ENCODE data around the gene EPS8.
"Not testable (repeated sequence)": the region's sequence is repeated elsewhere in the genome, so short reads cannot be mapped to it uniquely, and the experiment has no call there.

EPS8 gene

GRCh38 chr12:15752785-15753184, 36.4 kb downstream of the EPS8 start:
- DNase-seq: no peak

- DNase-seq: no peak
These were observed 37.4 kb downstream of the EPS8 start for GRCh38 chr12:15751741-15752140.

- no peak for DNase-seq
These were observed 39.3 kb downstream of the EPS8 start for GRCh38 chr12:15749937-15750336.

DNA sequence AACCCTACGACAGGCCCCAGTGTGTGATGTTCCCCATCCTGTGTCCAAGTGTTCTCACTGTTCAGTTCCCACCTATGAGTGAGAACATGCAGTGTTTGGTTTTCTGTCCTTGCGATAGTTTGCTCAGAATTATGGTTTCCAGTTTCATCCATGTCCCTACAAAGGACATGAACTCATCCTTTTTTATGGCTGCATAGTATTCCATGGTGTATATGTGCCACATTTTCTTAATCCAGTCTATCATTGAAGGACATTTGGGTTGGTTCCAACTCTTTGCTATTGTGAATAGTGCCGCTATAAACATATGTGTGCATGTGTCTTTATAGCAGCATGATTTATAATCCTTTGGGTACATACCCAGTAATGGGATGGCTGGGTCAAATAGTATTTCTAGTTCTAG, 47.3 kb downstream of the EPS8 start:
- DNase-seq: not testable (repeated sequence)

DNA sequence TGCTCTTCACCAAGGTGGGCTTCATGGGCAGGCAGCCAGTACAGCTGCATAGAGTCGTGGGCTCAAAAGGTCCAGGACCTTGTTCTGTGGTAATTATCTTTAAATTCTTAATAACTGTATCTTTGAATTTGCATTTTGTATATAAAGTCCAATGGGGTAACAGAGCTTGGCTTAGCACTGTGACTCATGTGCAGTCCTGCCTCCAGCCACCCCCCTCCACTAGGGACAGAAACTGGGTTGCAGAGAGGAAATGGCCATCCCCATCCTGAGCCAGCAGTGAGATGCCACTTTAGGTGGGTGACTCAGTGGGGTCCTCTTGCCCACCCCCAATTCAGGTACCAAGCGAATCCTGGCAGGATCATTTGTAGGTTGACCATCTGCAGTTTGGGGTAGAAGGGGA, 48.1 kb downstream of the EPS8 start:
- DNase-seq: no peak

- DNase-seq: not testable (repeated sequence)
These were observed 48.8 kb downstream of the EPS8 start for GRCh38 chr12:15740389-15740788.

GRCh38 chr12:15738438-15739015, 50.7 kb downstream of the EPS8 start:
- DNase-seq: no peak

DNA sequence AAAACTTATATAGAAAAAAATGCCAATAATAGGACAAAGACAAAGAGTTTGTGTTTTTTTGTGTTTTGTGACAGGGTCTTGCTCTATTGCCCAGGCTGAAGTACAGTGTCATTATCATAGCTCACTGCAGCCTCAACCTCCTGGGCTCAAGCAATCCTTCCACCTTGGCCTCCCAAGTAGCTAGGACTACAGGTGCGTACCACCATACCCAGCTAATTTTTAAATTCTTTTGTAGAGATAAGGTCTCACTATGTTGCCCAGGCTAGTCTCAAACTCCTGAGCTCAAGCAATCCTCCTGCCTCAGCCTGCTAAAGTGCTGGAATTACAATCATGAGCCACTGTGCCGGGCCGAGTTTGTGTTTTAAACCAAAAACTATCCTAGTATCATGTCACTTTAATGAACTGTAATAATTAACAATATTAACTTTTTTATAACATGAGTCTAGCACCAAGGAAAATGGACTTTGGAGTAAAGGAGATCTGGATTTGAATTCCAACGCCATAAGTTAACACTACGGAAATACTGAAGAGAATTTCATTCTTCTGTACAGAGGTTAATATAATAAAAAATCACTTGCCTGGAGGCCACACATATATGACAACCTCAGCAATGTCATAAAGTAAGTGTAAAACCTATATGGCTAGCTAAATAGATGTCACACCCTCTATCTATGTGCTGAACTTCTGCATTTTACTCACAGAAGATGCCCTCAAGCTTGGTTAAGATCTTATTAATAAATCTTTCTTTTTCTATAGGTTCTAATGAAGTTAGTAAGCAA, 53.2 kb downstream of the EPS8 start:
- DNase-seq: no peak

GRCh38 chr12:15733136-15733535, 56.1 kb downstream of the EPS8 start:
- no peak for DNase-seq

DNA sequence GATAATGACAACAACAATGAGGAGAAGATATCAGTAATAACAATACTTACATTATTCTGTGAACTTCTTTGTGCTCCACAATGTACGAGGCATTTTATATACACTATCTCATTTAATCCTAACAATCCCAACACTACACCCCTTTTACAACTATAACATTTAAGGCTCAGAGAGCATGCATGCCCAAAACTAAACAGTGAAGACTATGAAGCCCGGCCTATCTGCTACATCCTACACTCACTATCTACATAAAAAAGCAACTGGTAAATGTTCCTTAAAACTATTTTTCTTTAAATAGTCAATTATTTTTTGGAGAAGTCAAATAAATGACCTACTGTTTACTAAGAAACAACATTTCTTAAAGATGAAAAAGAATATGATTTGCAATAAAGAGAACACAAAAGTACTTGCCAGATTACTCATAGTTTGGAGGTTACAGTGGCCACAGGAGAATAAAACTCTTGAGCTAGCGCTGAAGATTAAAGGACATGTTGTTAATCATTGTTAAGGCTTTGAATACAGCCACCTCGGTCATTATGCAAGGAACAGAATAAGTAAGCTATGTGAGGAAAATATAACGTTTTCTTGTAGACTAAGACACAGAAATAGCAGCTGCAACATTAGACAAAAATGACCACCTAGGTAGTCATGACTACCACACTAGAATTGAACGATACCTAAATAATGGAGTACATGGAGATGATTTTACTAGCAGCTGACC, 56.7 kb downstream of the EPS8 start:
- DNase-seq: no peak

DNA sequence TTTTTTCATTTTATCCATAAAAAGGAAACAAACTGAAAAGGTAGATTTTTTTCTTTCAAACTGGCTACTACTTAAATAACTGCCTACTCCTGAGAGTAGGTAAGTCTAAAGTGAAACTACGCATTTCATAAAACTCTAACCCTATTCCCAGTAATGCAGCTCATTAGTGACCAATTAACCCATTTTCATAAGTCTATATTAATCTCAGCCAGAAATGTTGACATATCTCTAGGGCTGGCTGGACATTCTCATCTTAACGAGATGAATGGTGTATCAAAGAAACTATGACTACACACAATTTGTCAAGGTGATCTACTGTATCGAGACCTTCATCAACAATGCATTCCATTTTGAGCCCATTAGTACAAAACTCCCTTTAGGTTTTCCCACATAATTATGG, 57.2 kb downstream of the EPS8 start:
- no peak for DNase-seq

- DNase-seq: no peak
These were observed 60.1 kb downstream of the EPS8 start for GRCh38 chr12:15729097-15729496.

- DNase-seq: no peak
These were observed 61.0 kb downstream of the EPS8 start for GRCh38 chr12:15728118-15728598.

DNA sequence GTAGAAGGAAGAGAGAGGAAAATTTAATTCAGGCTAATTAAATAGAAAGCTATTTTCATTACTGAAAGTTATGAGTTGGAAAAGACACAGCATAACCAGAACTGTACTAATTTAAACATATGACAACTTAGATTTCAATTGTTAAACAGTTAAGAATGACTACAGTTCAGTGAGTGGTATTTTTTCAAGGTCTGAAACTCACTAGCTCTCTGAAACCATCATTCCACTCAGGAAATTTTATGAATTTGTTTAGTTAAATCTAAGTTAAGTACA, 62.4 kb downstream of the EPS8 start:
- no peak for DNase-seq

DNA sequence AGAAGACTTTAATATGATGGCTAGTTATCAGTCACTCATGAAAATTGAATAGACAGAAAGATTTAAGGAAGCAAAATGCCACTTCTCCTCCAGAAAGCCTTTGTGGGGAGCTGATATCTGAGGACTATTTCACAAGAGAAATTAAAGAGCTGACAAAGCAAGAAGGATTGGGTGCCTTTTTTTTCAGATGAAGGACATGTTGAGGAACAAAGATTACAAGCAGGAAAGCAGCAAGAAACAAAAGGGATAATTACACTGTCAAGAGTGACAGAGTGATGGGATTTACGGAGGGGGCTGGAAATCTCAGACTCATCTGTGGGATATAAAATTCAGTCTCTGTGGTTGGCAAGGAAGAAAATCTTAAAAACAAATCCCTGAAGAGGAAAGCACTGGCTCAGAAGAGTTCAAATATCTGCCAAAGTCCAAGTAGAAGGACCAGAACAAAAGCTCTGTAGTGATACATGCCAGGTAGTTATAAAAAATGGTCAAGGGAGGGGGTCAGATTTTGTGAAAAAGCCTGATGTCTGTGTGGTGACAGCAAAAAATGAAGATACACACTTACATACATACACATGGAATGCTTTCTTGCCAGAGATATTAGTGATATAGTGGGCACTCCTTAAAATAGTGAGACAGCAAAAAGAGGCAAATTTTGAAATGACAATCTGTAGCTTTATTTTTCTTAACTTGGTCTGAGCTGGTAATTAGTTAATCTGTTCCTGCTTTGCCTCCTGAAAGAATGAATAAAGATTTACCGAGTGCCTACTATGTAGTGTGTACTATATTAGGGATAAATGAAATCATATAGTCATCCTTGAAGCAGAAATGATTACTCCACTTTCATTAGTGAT, 62.9 kb downstream of the EPS8 start:
- DNase-seq: no peak

GRCh38 chr12:15722951-15723350, 66.2 kb downstream of the EPS8 start:
- DNase-seq: no peak

DNA sequence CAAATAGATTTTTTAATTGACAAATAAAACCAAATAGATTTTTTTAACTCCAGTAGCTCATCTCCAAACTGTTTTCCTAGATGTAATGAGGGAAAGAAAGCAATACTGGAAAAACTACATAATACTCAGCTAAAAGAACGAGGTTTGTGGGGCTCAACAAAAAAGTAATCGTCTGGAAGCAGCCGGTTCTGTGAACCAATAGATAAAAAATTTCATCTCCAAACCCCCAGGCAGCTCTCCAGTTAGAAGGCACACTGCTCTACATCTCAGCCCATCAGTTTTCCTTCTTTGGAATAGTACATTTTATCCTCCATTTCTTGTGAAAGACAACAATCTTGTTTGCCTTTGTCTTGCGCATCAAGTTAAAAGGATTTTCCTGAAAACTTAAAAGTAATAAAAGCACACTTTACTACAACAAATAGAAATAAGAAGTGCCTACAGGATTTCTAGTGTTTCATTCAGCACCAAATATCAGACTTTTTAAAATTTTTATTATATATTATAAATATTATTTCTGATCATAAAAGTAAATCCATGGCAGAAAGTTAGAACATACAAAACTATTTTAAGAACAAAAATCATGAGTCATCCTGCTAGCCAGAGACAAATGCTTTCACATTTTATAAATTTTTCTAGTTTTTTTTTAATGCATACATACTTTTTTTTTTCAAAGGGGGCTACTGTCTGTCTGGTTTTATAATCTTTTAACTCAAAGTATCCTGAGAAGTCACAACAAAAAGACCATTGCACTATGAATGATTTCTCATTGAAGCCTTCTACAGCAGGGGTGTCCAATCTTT, 67.7 kb downstream of the EPS8 start:
- DNase-seq: no peak

DNA sequence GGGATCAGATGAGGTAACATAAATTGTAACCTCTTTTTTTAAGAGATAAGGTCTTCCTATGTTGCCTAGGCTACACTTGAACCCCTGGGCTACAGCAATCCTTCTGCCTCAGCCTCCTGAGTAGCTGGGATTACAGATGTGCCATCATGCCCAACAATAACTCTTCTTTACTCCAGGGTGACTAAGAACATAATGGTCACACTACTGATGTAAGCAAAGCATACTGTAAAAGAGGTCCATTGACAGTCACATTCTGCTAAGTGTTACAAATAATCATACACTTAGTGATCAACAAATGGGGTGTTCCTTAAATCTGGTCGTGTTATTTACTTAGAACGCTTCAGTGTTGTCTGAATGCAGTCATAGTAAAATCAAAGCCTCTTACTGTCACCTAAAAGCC, 68.9 kb downstream of the EPS8 start:
- DNase-seq: no peak

DNA sequence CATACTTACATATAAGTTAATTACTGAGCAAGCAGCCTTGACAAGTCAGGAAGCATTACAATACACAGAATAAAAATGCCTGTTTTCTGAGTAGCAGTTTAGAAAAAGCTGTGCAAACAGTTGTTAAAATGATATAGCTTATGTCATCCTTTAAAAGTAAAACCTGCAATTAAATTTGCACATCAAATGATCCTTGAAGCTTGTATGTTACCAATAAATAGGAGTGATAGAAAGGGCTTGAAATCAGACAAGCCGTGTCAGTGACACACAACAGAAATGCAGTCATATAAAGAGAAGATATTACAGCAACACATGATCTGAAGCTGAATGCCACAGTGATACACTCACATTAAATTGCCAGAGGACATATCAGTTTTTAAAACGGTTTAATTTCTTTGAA, 70.0 kb downstream of the EPS8 start:
- peak; percentile 13 for DNase-seq

DNA sequence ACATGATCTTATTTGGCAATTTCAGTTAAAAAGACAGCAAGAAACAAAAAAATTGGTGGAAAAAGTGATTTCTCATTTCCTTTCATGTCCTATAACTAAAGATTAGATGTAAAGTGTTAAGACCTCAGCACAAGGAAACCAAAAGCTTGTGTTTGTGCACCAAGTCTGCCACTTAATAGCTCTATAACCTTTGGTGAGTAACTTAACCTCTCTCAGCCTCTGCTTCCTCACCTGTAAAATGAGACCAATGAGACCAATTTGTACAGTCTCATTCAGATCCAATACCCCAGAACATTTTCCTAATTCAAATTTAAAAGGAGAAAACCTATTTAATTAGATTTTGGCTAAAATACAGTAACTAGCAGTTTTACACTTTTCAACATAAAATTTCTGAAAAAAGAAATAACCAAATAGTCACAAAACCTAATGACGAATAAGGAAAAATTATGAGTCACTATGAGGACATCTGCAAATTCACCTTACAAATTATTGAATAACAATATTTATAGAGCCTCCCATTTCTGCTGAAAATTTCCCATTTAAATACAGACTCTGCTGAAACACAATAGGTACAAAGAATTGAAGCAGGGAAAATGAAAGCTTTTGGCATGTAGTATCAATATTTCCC, 71.1 kb downstream of the EPS8 start:
- no peak for DNase-seq

DNA sequence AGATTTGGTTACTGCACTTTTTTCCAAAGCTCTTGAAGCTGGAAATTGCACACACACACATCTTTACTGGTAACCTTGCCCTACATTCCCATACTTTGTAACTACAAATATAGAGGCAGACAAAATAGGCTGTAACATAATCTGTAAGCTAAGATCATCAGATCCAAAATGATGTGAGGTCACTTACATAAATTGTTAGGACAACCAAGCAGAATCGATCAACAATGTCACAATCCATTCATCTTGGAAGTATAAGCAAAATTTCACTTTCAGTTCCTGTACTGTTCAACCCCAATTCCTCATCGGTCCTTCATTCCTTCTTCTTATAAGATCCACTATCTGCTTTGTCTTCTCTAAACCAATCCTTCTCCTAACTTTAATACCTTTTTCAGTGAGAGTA, 72.6 kb downstream of the EPS8 start:
- DNase-seq: no peak

DNA sequence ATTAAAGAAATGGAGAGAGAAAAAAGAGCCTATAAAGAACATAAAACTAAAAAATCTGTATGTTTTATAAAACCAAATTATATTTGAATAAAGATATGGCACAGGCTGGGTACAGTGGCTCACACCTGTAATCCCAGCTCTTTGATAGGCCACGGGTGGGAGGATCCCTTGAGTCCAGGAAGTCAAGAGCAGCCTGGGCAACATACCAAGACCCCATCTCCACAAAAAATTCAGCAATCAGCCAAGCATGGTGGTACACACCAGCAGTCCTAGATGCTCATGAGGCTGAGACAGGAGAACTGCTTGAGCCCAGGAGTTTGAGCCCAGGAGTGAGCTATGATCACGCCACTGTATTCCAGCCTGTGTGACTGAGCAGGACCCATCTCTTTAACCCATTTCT, 74.9 kb downstream of the EPS8 start:
- DNase-seq: no peak

Measured in NCI-H748 treated with DMSO at 0.1 percent for 48 hours (cell line).